Hematopoietic multipotent progenitor cell treated with erythropoietin and hydrocortisone succinate and interleukin-3 and kit ligand, for 8 days (in vitro differentiated cells): Measurements from ENCODE around the gene PRAMEF27.
"Not testable (repeated sequence)": the region's sequence is repeated elsewhere in the genome, so short reads cannot be mapped to it uniquely, and the experiment has no call there.

Experiments
- DNase-seq: peaks from one replicate; pipeline ENCODE4 v3.0.0-alpha.2; 2015

PRAMEF27 gene

DNA sequence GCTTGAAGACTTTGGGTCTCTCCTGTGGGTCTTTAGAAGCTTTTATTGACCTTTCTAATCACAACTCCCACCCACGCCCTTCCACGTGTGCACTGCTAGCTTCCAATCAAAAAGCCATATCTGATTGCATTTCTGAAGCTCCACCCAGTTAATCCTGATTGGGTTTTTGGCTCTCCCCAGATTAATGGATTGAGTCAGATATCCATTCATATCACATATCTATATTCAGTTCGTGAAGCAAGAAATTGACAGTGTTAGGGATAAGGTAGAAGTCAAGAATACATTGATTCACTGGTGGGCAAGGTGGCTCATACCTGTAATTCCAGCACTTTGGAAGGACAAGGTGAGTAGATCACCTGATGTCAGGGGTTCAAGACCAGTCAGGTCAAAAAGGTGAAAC, at the start of gene PRAMEF27:
PRAMEF27 (minus strand) TSS at position 101 of the 400 bp plus-strand sequence. CDS start 2,916 bp downstream, outside the sequence.
- DNase-seq = not testable (repeated sequence)

DNA sequence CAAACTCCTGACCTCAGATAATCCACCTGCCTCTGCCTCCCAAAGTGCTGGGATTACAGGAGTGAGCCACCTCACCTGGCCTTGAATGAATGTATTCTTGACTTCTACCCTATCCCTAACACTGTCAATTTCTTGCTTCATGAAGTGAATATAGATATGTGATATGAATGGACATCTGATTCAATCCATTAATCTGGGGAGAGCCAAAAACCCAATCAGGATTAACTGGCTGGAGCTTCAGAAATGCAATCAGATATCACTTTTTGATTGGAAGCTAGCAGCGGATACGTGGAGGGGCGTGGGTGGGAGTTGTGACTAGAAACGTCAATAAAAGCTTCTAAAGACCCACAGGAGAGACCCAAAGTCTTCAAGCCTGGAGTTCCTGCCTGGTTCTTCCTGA, 14.1 kb upstream of the PRAMEF27 start, which contains the start of gene PRAMEF25:
PRAMEF25 (plus strand) TSS at position 301 of the 400 bp plus-strand sequence. CDS start 2,920 bp downstream, outside the sequence.
- not testable (repeated sequence) for DNase-seq

DNA sequence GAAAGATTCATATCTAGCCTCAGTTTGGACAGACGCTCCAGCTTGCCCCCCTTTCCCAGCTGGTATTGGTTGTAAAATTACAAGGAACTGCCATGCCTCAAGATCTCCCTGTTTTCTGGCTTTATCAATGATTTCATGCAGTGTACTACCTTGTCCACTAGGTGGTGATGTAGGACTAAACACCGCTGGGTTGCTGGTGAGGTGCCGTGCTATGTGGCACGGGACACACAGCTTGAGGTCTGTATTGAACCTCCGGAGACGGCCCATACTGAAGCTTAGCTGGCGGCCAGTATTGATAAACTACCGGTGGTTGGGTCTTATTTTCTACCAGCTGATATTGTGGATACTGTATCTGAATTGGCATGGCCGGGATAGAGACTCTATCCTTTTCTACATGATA, 36.5 kb downstream of the PRAMEF27 start:
- DNase-seq = not testable (repeated sequence)

DNA sequence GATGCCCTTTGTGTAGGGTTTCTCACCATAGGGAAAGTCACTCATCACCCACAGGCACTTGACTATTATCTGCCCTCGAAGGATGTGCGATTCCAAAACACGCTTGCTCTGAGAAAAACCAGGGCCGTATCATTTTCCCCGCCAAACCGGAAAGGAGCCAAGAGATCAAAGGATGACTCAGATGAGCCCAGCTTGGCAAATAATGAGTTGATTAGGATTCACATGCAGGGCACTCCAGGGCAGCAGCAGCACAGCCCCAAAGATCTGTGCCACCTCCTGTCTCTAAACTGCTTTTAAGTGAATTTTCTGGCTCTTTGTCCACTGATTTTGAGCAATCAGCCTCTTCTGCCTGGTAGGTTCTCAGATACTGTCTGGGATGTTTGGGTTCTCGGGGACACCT, 44.4 kb downstream of the PRAMEF27 start:
- DNase-seq = not testable (repeated sequence)

DNA sequence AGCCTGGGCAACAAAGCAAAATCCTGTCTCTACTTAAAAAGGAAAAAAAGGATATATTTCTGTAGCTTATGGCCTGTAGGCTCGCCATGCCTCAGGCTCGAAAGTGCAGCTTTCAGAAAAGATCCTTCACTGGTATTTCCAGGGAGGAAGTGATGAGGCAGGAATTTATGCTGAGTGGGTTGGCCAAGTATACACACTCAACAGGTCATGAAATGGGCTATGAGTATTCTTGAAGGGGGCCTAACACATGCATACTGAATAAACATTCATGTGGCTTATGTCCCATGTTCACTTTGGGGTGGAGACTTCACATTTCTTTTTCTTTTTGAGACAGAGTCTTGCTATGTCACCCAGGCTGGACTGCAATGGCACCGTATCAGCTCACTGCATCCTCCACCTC, 47.0 kb downstream of the PRAMEF27 start:
- not testable (repeated sequence) for DNase-seq

DNA sequence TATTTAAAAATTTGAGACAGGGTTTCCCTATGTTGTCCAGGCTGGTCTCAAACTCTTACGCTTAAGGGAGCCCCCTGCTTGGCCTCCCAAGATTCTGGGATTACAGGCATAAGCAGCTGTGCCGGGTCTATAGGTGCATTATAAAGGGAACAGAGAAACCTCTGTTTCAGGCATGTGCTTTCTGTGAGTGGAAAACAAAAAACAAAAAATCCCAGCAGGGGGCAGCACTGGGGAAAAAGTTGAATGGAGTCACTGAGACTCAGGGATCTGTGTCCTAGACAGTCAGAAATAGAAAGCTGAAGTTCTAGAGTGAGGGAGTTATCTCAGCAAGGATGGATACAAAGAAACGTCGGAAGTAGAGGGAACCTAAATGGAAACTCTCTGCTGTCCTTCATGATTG, 50.6 kb downstream of the PRAMEF27 start:
- not testable (repeated sequence) for DNase-seq
